Ovary (tissue), 9 donors: ENCODE measurements around the gene NEDD4L. TPM values are rescaled to one million over a fixed set of nuclear protein-coding genes. Genes with fewer than 3 reads are reported as not detected.

Experiments
- DNase-seq, 5 donors: peaks; one replicate each; pipeline ENCODE4 v3.0.0-alpha.2; 2019 to 2020
- H3K27ac ChIP-seq, 2 donors: fragments of 200-600 bp; one replicate each; pipeline versions ENCODE4 v1.5.1 to v1.8.0; 2019 to 2022
- H3K27me3 ChIP-seq: fragments of 200-600 bp; one replicate; pipeline ENCODE4 v1.8.0; 2022
- H3K36me3 ChIP-seq: fragments of 200-600 bp; sonication (generic); one replicate; pipeline ENCODE4 v1.5.1; 2019
- H3K4me1 ChIP-seq: one replicate; pipeline ENCODE4 v1.8.1; 2013; ENCODE audit warnings: mild to moderate bottlenecking, moderate library complexity; ENCODE audit not compliant: insufficient read depth
- H3K4me3 ChIP-seq: fragments of 200-600 bp; sonication (generic); one replicate; pipeline ENCODE4 v1.5.1; 2017
- H3K9me3 ChIP-seq, 2 donors: fragments of 200-600 bp in 1 of 2; sonication (generic) in 1 of 2; one replicate each; pipeline versions ENCODE4 v1.5.1 to v1.8.1; 2013 to 2019; ENCODE audit warnings: mild to moderate bottlenecking in 1 of 2, moderate library complexity in 1 of 2
- CTCF ChIP-seq, 3 donors: fragments of 450-650 bp in 2 of 3; fragments of 200-600 bp in 1 of 3; IDR thresholded peaks; one replicate each; pipeline versions ENCODE4 v1.5.1 to v1.8.0; 2016 to 2022; ENCODE audit warnings: antibody characterized with exemption in 3 of 3, mild to moderate bottlenecking in 1 of 3
- EP300 ChIP-seq: sonication (generic); formaldehyde crosslinking; IDR thresholded peaks from one replicate; pipeline ENCODE4 v1.6.1; 2017; ENCODE audit warnings: antibody characterized with exemption
- POLR2A ChIP-seq: fragments of 450-650 bp; IDR thresholded peaks from one replicate; pipeline ENCODE4 v1.6.1; 2017; ENCODE audit warnings: antibody characterized with exemption, mild to moderate bottlenecking, moderate library complexity
- WGBS, 3 donors: extraction: QIAGEN DNeasy Blood & Tissue Kit in 1 of 3; methylation state at CpG; one replicate each; pipeline versions ENCODE4 v1.1.5 to v1.1.7; 2013 to 2017; 5-methylcytosine and 5-hydroxymethylcytosine counted together
- intact Hi-C, 4 donors: fragments of 100-400 bp; cut with DNase I; formaldehyde crosslinking; loops; one replicate each; pipeline versions ENCODE4 v1.11.0 to v1.15.1; 2022 to 2023
- polyA plus RNA-seq, 2 donors: library from polyadenylated mRNA; stranded (reverse); fragments of 200-250 nt in 1 of 2; fragments of 350-450 nt in 1 of 2; fragmentation: Illumina TruSeq in 1 of 2; extraction: RNeasy Lipid Tissue Mini Kit (QIAGEN cat#74804) in 1 of 2; gene quantifications; one replicate each; pipeline ENCODE4 v1.2.3, GENCODE V29; 2013 to 2014
- total RNA-seq, 7 donors: library from RNA; depleted of rRNA in 2 of 7; stranded (reverse); fragments of >200 nt in 2 of 7; fragmentation: NEBNext Ultra II Directional in 3 of 7; extraction: Animal tissue kit (Norgen Biotek cat#: 25700) in 3 of 7; gene quantifications; one replicate each; pipeline versions ENCODE4 v1.1.0 to v1.2.4, GENCODE V29; 2016 to 2023
- donor health status: DM: no; HTN: no; CAD: no; lungs with moderate emphysema.
- donor health status: DM: no; HTN: no; CAD: no.
- donor health status: Bipolar disorder and iron deficiency.
- donor health status: DM: yes; HTN: yes; CAD: no.
- donor health status: DM: no; HTN: no; CAD: no.
- donor health status: DM: yes; HTN: yes; CAD: no.

NEDD4L gene
- total and polyA plus RNA-seq, 9 donors = 11.0 to 75.2 (median 18.2) TPM

GRCh38 chr18:58222432-58223125, 178.6 kb downstream of the NEDD4L start:
- DNase-seq = no peak
- Histone ChIP-seq H3K36me3 (no peaks in the 10 kb centered on the region), H3K27ac (no peak overlapping the region), H3K4me1 (peaks cover 9% of the 10 kb centered on the region), H3K9me3 (no peaks in the 10 kb centered on the region), H3K4me3 (no peak overlapping the region), H3K27me3 (no peaks in the 10 kb centered on the region)
- intact Hi-C loops = no loop called here
- TF ChIP-seq POLR2A (no peak), CTCF (IDR thresholded peaks at IDR 0.05) (no peak), EP300 (no peak)
- WGBS, 3 donors = 74 to 79% (median 78%) methylated on average over 3 of the region's 3 CpGs

GRCh38 chr18:58223717-58224424, 179.8 kb downstream of the NEDD4L start:
- Histone ChIP-seq H3K9me3 (no peaks in the 10 kb centered on the region), H3K27me3 (no peaks in the 10 kb centered on the region), H3K27ac (no peak overlapping the region), H3K4me1 (peaks cover 9% of the 10 kb centered on the region), H3K4me3 (no peak overlapping the region), H3K36me3 (no peaks in the 10 kb centered on the region)
- intact Hi-C loops = no loop called here
- no peak for DNase-seq
- 79 to 81% (median 80%) methylated on average over 15 of the region's 15 CpGs for WGBS, 3 donors
- TF ChIP-seq EP300 = no peak
- no peak for TF ChIP-seq CTCF (IDR thresholded peaks at IDR 0.05)
- no peak for TF ChIP-seq POLR2A

- no peak for DNase-seq
- H3K9me3 ChIP-seq = no peaks in the 10 kb centered on the region
- no peaks in the 10 kb centered on the region for H3K27me3 ChIP-seq
- H3K4me3 ChIP-seq = no peak overlapping the region
- 80 to 86% (median 84%) methylated on average over 2 of the region's 2 CpGs for WGBS, 3 donors
- H3K27ac ChIP-seq = no peak overlapping the region
- peaks cover 9% of the 10 kb centered on the region for H3K4me1 ChIP-seq
- no peaks in the 10 kb centered on the region for H3K36me3 ChIP-seq
- intact Hi-C loops = no loop called here
- TF ChIP-seq EP300 (no peak), CTCF (IDR thresholded peaks at IDR 0.05) (no peak), POLR2A (no peak)
These were observed 180.4 kb downstream of the NEDD4L start for GRCh38 chr18:58224425-58224750.

GRCh38 chr18:58225101-58225500, 181.1 kb downstream of the NEDD4L start:
- no peak for TF ChIP-seq EP300
- no peak for TF ChIP-seq POLR2A
- TF ChIP-seq CTCF (IDR thresholded peaks at IDR 0.05) = no peak
- no peaks in the 10 kb centered on the region for H3K27me3 ChIP-seq
- no peak overlapping the region for H3K27ac ChIP-seq
- H3K36me3 ChIP-seq = no peaks in the 10 kb centered on the region
- intact Hi-C loops = no loop called here
- no peaks in the 10 kb centered on the region for H3K9me3 ChIP-seq
- 94 to 95% (median 94%) methylated on average over 6 of the region's 6 CpGs for WGBS, 3 donors
- peaks cover 9% of the 10 kb centered on the region for H3K4me1 ChIP-seq
- no peak for DNase-seq
- H3K4me3 ChIP-seq = no peak overlapping the region
